CD4-positive, alpha-beta T cell (primary cell): ENCODE data around the gene PTCD2. TPM values are rescaled to one million over a fixed set of nuclear protein-coding genes. Genes with fewer than 3 reads are reported as not detected.

Experiments
- ATAC-seq: fragments of 200-7000 bp; cut with Tn5 transposase; one replicate; pipeline ENCODE4 v1.10.0; 2022; ENCODE audit warnings: mild to moderate bottlenecking; ENCODE audit not compliant: poor library complexity
- CTCF ChIA-PET: fragments of 350-600 bp; sonication (Branson Sonifier 250); formaldehyde crosslinking; loops from one replicate; lab custom pipeline; 2021; ENCODE audit warnings: antibody characterized with exemption, inconsistent platforms; lab: Charles Lee
- POLR2A ChIA-PET: fragments of 350-600 bp; sonication (Branson Sonifier 250); formaldehyde crosslinking; loops from one replicate; lab custom pipeline; 2021; ENCODE audit warnings: antibody characterized with exemption, inconsistent platforms; lab: Charles Lee
- DNase-seq, 14 experiments: peaks; one replicate each; pipeline ENCODE4 v3.0.0-alpha.2; 2013 to 2020; ENCODE audit warnings: mixed read lengths in 2 of 14
- H3K27ac ChIP-seq, 2 donors: one replicate each; pipeline versions ENCODE4 v1.5.1 to v1.7.0; 2013; ENCODE audit warnings: low read length in 2 of 2, low read depth in 1 of 2, mild to moderate bottlenecking in 1 of 2
- H3K27me3 ChIP-seq, 2 experiments: 1 replicate in 1 of 2; 2 replicates in 1 of 2; pipeline versions ENCODE4 v1.6.1 to v1.7.0; 2013; ENCODE audit warnings: low read length in 2 of 2, control low read depth in 1 of 2, mild to moderate bottlenecking in 1 of 2, moderate library complexity in 1 of 2; ENCODE audit not compliant: insufficient read depth in 2 of 2, control insufficient read depth in 1 of 2
- H3K36me3 ChIP-seq: one replicate; pipeline ENCODE4 v1.6.1; 2013; ENCODE audit warnings: low read length, control low read depth; ENCODE audit not compliant: insufficient read depth
- H3K4me1 ChIP-seq: one replicate; pipeline ENCODE4 v1.6.1; 2013; ENCODE audit warnings: low read length, control low read depth; ENCODE audit not compliant: insufficient read depth
- H3K4me3 ChIP-seq: one replicate; pipeline ENCODE4 v1.5.1; 2013; ENCODE audit warnings: mild to moderate bottlenecking, low read length, moderate library complexity
- H3K9me3 ChIP-seq, 2 experiments: 1 replicate in 1 of 2; 2 replicates in 1 of 2; pipeline versions ENCODE4 v1.6.1 to v1.7.0; 2013; ENCODE audit warnings: low read length in 2 of 2, mild to moderate bottlenecking in 2 of 2, control low read depth in 1 of 2, moderate library complexity in 1 of 2; ENCODE audit not compliant: control insufficient read depth in 1 of 2, insufficient read depth in 1 of 2
- H3K27ac Mint-ChIP-seq: one replicate; pipeline ENCODE4 v1.8.0; 2020; ENCODE audit warnings: mixed read lengths
- H3K27me3 Mint-ChIP-seq: one replicate; pipeline ENCODE4 v1.8.0; 2021; ENCODE audit warnings: mixed read lengths
- H3K36me3 Mint-ChIP-seq: one replicate; pipeline ENCODE4 v1.8.0; 2021; ENCODE audit warnings: low read depth, mixed read lengths
- H3K4me1 Mint-ChIP-seq: one replicate; pipeline ENCODE4 v1.8.0; 2021; ENCODE audit warnings: low read depth, mixed read lengths
- H3K4me3 Mint-ChIP-seq: one replicate; pipeline ENCODE4 v1.8.0; 2020; ENCODE audit warnings: mild to moderate bottlenecking, mixed read lengths
- H3K9me3 Mint-ChIP-seq: one replicate; pipeline ENCODE4 v1.8.0; 2020; ENCODE audit warnings: mixed read lengths
- CTCF ChIP-seq: fragments of 200-600 bp; IDR thresholded peaks from one replicate; pipeline ENCODE4 v1.8.0; 2022; ENCODE audit warnings: antibody characterized with exemption, mild to moderate bottlenecking
- intact Hi-C, 2 experiments: fragments of 100-400 bp; cut with DNase I in 1 of 2; cut with micrococcal nuclease in 1 of 2; formaldehyde crosslinking; loops; one replicate each; pipeline versions ENCODE4 v1.15.1 to v1.9.0; 2023 to 2025; cut with DNase I, micrococcal nuclease
- total RNA-seq, 174 experiments: library from RNA in 2 of 174; stranded (reverse) in 2 of 174; gene quantifications; one replicate each; pipeline ENCODE4 v1.2.3 and lab custom pipeline; 2021 to 2026

Gene PTCD2
- total RNA-seq, 2 experiments from 2014 or later: 2.9 to 3.3 TPM

GRCh38 chr5:72291601-72292000 is 28.6 kb upstream of the PTCD2 start:
- H3K4me1 ChIP-seq: no peaks in the 10 kb centered on the region
- H3K4me3 ChIP-seq: no peak overlapping the region
- no peaks in the 10 kb centered on the region for H3K9me3 ChIP-seq
- no peak overlapping the region for H3K4me3 Mint-ChIP-seq
- peaks cover 48% of the 10 kb centered on the region for H3K36me3 ChIP-seq
- H3K27ac ChIP-seq: no peak overlapping the region
- H3K27me3 ChIP-seq: no peaks in the 10 kb centered on the region
- H3K4me1 Mint-ChIP-seq: no peaks in the 10 kb centered on the region
- H3K27me3 Mint-ChIP-seq: no peaks in the 10 kb centered on the region
- H3K27ac Mint-ChIP-seq: no peak overlapping the region
- H3K36me3 Mint-ChIP-seq: peaks cover 76% of the 10 kb centered on the region
- intact Hi-C loops: no loop called here
- DNase-seq (no peak), ATAC-seq (no peak)
- ChIA-PET CTCF (no interaction called here), POLR2A (no interaction called here)
- no peak for TF ChIP-seq CTCF
- H3K9me3 Mint-ChIP-seq: no peaks in the 10 kb centered on the region

GRCh38 chr5:72292411-72292810 is 27.8 kb upstream of the PTCD2 start:
- intact Hi-C loops: no loop called here
- TF ChIP-seq CTCF: no peak
- ChIA-PET CTCF (no interaction called here), POLR2A (no interaction called here)
- no peaks in the 10 kb centered on the region for H3K27me3 ChIP-seq
- Mint-ChIP-seq H3K9me3 (no peaks in the 10 kb centered on the region), H3K27ac (no peak overlapping the region), H3K4me3 (no peak overlapping the region), H3K27me3 (no peaks in the 10 kb centered on the region), H3K4me1 (no peaks in the 10 kb centered on the region), H3K36me3 (peaks cover 77% of the 10 kb centered on the region)
- H3K36me3 ChIP-seq: peaks cover 56% of the 10 kb centered on the region
- H3K27ac ChIP-seq: no peak overlapping the region
- no peak for ATAC-seq
- H3K4me1 ChIP-seq: no peaks in the 10 kb centered on the region
- no peak for DNase-seq
- H3K4me3 ChIP-seq: no peak overlapping the region
- no peaks in the 10 kb centered on the region for H3K9me3 ChIP-seq

GRCh38 chr5:72293495-72294055 is 26.6 kb upstream of the PTCD2 start:
- intact Hi-C loops: no loop called here
- Mint-ChIP-seq H3K27me3 (no peaks in the 10 kb centered on the region), H3K4me1 (peaks cover 5% of the 10 kb centered on the region), H3K36me3 (peaks cover 71% of the 10 kb centered on the region), H3K27ac (no peak overlapping the region), H3K4me3 (no peak overlapping the region), H3K9me3 (no peaks in the 10 kb centered on the region)
- CTCF ChIA-PET: no interaction called here
- no peak overlapping the region for H3K27ac ChIP-seq
- ATAC-seq (no peak), DNase-seq (no peak)
- no peaks in the 10 kb centered on the region for H3K27me3 ChIP-seq
- no peak overlapping the region for H3K4me3 ChIP-seq
- no peak for TF ChIP-seq CTCF
- no peaks in the 10 kb centered on the region for H3K4me1 ChIP-seq
- H3K36me3 ChIP-seq: peaks cover 56% of the 10 kb centered on the region
- POLR2A ChIA-PET: interaction anchor here (1.0 kb wide), 1 partner anchor 14 kb away, joined by 3 read pairs; no protein-coding TSS in a partner anchor
- H3K9me3 ChIP-seq: no peaks in the 10 kb centered on the region
